ENCODE measurements around the gene OTULIN.

The OTULIN gene

GRCh38 chr5:14723701-14724132 lies 59.2 kb downstream of the OTULIN start:
- no peak for DNase-seq

- no peak for DNase-seq
Observed at GRCh38 chr5:14724633-14725032, 60.1 kb downstream of the OTULIN start.

- DNase-seq, result no peak
Observed at GRCh38 chr5:14726066-14726838, 61.7 kb downstream of the OTULIN start.

- peak; percentile 94 for DNase-seq
Observed at GRCh38 chr5:14727428-14727865, 62.9 kb downstream of the OTULIN start.

GRCh38 chr5:14727928-14728458 lies 63.5 kb downstream of the OTULIN start:
- DNase-seq, result no peak

DNA sequence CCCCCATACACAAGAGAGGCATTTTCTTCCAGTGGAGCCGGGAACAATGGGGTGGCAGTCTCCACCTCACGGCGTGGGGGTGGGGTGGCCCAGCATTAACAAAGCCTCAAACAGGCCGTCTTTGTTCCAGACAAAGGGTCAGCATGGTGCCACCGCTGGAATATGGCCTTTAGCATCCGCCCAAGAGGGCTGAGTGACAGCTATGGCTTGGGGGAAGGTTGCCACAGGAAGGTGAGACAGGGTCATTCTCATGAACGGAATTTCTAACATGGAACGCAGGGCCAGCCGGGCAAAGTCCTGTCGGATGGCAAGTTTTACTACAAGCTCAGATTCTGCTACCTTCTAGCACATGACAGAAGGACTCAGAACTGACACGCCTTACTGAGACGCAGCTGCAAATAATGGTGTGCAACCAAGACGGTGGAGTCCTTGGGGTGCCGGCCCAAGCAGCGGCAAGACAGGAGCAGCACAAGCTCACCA lies 64.0 kb downstream of the OTULIN start:
- DNase-seq, result peak; percentile 90

DNA sequence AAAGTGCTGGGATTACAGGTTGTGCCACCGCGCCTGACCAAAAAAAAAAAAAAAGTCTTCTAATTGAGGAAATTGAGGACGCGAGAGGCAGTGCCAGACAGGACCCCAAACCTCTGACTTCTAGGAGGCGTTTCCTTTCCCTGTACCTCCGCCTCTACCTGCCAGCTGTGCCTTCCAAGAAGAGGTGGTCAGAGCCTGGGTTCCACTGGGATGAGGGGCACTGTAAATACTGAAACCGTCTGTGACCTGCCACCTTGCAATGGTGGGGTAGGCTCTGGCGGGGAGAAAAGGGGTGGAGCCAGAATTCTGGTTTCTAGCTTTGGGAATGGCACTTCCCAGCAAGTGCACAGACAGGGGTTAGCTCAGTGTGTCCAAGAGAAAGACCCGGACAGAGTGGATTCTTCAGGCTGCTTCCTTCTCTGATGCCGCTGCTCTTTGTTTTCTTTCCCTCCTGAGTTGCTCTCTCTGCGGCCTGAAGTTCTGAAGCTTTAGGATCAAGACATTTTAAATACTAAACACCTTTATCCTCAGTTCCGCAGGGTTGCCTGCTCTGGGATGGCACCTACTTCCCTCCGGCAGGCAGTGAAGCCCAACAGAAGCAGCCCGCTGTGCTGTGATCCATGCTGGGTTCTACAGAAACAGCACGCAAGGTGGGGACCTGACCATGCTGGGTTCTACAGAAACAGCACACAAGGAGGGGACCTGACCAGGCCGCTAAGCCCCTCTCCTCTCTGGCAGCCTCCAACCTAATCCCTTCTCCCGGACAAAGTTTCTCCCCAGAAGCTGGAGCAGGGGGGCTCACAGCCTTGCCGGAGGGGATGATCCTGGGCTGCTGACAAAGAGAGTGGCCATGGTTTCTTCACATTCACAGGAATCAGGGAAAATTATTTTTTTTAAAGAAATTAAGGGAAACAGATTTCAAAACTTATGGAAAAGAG lies 65.2 kb downstream of the OTULIN start:
- no peak for DNase-seq

- no peak for DNase-seq
Observed at GRCh38 chr5:14730466-14730865, 65.9 kb downstream of the OTULIN start.

DNA sequence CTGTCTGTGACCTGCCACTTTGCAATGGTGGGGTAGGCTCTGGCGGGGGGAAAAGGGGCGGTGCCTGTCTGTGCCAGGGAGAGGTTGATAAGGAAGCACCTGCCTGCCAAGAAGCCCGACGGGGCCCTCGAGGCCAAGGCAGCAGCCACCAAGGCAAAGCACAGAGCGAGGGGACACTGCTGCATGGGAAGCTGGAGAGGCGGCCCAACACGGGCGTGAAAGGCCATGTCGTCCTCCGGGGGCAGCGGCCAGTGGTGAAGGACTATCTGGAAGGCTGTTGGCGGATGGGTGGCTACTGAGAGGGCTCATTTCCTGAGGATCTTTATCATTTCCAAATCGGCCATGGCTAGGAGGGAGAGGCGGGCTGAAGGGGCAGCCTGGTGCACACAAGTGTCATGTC lies 66.4 kb downstream of the OTULIN start:
- DNase-seq, result no peak

- no peak for DNase-seq
Observed at GRCh38 chr5:14732991-14733390, 68.5 kb downstream of the OTULIN start.

GRCh38 chr5:14733661-14734060 lies 69.1 kb downstream of the OTULIN start:
- no peak for DNase-seq

DNA sequence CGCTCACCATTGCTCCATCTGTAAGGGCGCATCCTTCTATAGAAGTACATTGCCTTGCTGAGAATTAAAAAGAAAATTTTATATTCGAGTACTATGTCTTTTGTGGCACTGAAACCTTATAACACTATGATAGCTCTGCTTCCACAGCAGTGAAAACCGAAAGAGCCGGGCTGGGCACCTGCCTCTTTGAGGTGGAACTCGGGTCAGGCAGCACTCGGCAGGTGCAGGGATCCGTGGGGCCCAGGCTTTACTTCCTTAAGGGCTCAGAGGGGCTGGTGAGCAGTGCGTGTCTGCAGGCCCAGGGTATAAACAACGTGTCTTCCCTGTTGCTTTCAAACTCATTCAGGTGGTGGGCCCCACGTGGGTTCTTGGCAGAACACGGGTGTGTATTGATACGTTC lies 69.9 kb downstream of the OTULIN start:
- no peak for DNase-seq

DNA sequence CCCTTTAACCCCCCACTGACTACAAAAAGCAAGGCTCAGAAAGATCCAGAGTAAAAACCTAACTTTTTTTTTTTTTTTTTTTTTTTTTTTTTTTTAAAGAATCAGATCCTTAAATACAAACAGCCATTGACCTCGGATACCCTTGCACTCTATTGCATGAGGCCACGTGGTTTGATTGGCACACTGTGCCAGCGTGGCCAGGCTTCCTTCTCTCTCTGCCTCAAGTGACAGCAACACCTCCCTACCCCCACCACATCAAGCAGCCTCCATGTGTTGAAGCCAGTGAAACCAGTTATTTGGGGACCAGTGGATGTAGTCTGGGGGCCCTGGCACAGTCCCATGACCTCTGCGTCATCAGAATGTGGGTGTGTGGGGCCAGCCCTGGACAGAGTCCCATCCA lies 71.4 kb downstream of the OTULIN start:
- no peak for DNase-seq

GRCh38 chr5:14737291-14737690 lies 72.8 kb downstream of the OTULIN start:
- DNase-seq, result no peak

- no peak for DNase-seq
Observed at GRCh38 chr5:14738050-14738449, 73.5 kb downstream of the OTULIN start.

GRCh38 chr5:14739538-14739937 lies 75.0 kb downstream of the OTULIN start:
- no peak for DNase-seq

- no peak for DNase-seq
Observed at GRCh38 chr5:14739981-14740380, 75.5 kb downstream of the OTULIN start.

DNA sequence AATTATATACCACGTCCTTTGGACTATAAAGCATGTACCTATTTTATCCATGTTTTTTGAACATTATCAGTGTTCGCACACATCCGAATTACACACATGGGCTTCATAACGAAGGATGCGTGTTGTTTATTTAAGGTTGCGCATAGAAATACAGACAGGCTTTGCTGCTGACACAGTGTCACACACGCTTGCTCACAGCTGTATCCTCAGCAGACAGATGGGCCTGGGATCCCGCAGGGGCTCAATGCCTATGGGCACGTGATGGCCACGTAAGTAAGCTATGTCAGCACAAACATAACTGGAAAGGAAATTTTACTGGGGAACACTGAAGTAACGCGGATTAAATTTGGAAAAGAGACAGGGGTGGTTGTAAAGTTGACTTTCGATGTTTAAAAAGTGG lies 76.6 kb downstream of the OTULIN start:
- DNase-seq, result peak; percentile 60

DNA sequence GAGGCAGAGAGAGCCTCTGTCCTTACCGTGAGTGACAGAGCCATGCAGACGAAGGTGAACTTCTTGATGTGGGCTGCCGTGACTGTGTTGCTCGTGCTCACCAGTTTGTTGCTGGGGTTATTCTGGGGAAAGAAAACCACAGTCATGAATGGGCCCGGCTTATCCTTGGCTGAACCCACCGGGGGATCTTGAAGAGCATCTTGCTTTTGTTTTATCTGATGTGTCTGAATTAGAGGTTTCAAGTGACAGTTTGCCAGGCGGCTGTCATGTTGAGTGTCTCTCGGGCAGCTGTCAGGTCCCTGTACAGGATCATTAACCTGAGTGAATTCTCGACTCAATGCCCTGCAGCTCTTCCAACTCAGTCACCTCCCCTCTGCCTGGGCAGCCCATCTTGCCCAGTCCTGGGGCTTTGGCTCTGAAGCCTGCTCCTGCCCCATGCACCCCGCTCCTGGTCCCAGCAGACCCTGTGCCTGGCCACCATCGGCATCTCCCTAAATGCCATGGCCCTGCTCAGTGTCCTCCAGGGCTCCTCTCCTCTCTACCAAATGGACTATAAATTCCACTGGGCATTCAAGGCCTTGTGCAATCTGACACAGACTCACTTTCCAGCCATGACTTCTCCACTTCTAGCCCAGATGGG lies 77.4 kb downstream of the OTULIN start:
- peak; percentile 60 for DNase-seq

DNA sequence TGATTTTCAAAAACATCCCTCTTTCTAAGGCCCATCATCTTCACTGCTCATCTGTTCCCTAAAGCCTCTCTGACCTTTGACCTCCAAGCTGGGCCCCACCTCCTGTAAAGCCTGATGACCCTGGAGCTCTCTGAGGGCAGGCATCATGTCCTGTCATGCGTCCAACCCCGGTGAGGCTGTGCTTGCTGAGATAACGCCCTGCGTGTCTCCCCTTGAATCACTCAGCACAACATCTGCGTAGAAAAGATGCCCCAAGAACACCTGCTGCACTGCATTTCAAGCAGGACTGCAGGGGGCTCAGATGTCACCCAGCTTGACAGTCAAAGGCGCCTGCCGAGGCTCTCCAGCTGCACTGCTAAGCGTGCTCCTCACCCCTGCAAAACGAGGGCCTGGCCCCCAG lies 78.0 kb downstream of the OTULIN start:
- peak; percentile 35 for DNase-seq

- DNase-seq, result no peak
Observed at GRCh38 chr5:14743601-14744295, 79.2 kb downstream of the OTULIN start.

Data from eye (tissue), 1 donor.